NCI-H82 treated with DMSO at 0.1 percent for 48 hours (cell line): ENCODE results near the gene MEG3.

Experiments used
- DNase-seq: peaks from one replicate; lab custom pipeline; 2025; ENCODE audit not compliant: unreplicated experiment; lab: John Stamatoyannopoulos, UW

MEG3 gene

GRCh38 chr14:100844421-100844820 lies 18.5 kb downstream of the MEG3 start:
- no peak for DNase-seq

GRCh38 chr14:100844846-100845245 lies 18.9 kb downstream of the MEG3 start:
- DNase-seq = no peak

GRCh38 chr14:100845341-100845740 lies 19.4 kb downstream of the MEG3 start:
- no peak for DNase-seq

- DNase-seq = no peak
Observed at GRCh38 chr14:100846309-100846859, 20.5 kb downstream of the MEG3 start.

- peak; percentile 46 for DNase-seq
Observed at GRCh38 chr14:100849115-100849781, 23.3 kb downstream of the MEG3 start.

- no peak for DNase-seq
Observed at GRCh38 chr14:100850841-100851585, 25.1 kb downstream of the MEG3 start.

- DNase-seq = no peak
Observed at GRCh38 chr14:100851586-100851916, 25.6 kb downstream of the MEG3 start.

- no peak for DNase-seq
Observed at GRCh38 chr14:100851946-100852620, 26.2 kb downstream of the MEG3 start.

- no peak for DNase-seq
Observed at GRCh38 chr14:100854435-100854834, 28.5 kb downstream of the MEG3 start.

- no peak for DNase-seq
Observed at GRCh38 chr14:100855256-100855930, 29.5 kb downstream of the MEG3 start.

GRCh38 chr14:100856056-100856950 lies 30.4 kb downstream of the MEG3 start:
- no peak for DNase-seq

- DNase-seq = no peak
Observed at GRCh38 chr14:100857233-100857922, 31.5 kb downstream of the MEG3 start.

- no peak for DNase-seq
Observed at GRCh38 chr14:100857923-100858837, 32.3 kb downstream of the MEG3 start.

- DNase-seq = no peak
Observed at GRCh38 chr14:100858838-100859220, 32.9 kb downstream of the MEG3 start.

- DNase-seq = no peak
Observed at GRCh38 chr14:100859781-100860180, 33.9 kb downstream of the MEG3 start.

- no peak for DNase-seq
Observed at GRCh38 chr14:100860556-100861187, 34.8 kb downstream of the MEG3 start.

- no peak for DNase-seq
Observed at GRCh38 chr14:100861188-100861936, 35.4 kb downstream of the MEG3 start.

GRCh38 chr14:100861937-100862247 lies 36.0 kb downstream of the MEG3 start:
- no peak for DNase-seq
